ENCODE data around the gene HBP1.
"Not testable (repeated sequence)": the region's sequence is repeated elsewhere in the genome, so short reads cannot be mapped to it uniquely, and the experiment has no call there.

HBP1 gene, protein sequence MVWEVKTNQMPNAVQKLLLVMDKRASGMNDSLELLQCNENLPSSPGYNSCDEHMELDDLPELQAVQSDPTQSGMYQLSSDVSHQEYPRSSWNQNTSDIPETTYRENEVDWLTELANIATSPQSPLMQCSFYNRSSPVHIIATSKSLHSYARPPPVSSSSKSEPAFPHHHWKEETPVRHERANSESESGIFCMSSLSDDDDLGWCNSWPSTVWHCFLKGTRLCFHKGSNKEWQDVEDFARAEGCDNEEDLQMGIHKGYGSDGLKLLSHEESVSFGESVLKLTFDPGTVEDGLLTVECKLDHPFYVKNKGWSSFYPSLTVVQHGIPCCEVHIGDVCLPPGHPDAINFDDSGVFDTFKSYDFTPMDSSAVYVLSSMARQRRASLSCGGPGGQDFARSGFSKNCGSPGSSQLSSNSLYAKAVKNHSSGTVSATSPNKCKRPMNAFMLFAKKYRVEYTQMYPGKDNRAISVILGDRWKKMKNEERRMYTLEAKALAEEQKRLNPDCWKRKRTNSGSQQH

DNA sequence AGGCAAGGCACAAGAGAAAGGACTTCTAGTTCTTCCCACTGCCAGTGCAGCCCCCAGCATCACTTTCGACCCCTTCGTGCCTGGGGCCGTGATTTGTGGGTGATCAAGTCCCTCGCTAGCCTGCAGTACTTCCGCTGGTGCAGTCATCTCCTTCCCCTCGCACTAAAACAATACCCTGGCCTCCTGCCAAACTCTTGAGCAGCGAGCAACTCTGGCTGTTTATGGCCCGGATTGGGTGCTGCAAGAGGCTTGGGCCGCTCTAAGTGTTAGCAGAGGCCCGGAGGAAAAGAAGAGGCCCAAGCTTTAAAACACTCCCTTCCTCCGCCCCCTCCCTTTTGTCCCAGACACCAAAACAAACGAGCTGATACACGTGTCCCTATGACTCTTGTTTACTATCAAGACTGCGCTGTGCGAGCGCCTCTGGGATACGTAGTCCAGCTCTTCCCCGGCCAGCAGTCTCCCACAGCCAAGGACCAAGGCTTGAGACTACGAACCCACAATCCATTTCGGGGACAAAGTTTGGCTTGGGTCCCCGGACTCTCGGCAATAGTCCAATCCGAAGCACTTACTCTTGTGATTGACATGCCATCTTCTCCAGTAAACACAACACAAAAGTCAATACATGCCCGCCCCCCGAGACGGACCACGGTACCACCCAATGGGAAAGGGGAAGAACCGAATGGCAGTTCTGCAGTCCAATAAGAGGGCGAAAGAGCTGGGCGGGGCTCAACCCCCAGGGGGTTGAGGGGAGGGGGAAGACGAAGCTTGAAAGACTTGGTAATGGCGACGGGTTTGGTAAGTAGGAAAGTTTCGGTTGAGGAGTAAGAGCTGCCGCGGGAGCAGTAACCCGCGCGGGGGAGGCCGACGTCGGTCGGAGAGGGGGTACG lies at the start of gene HBP1:
Gene HBP1, plus strand, starts transcription at position 771 of the 887 bp plus-strand sequence. CDS start 10,891 bp downstream, outside the sequence.
- DNase-seq (ENCODE audit: low read depth in 2 of 2) = peak; percentile 96 to 98

DNA sequence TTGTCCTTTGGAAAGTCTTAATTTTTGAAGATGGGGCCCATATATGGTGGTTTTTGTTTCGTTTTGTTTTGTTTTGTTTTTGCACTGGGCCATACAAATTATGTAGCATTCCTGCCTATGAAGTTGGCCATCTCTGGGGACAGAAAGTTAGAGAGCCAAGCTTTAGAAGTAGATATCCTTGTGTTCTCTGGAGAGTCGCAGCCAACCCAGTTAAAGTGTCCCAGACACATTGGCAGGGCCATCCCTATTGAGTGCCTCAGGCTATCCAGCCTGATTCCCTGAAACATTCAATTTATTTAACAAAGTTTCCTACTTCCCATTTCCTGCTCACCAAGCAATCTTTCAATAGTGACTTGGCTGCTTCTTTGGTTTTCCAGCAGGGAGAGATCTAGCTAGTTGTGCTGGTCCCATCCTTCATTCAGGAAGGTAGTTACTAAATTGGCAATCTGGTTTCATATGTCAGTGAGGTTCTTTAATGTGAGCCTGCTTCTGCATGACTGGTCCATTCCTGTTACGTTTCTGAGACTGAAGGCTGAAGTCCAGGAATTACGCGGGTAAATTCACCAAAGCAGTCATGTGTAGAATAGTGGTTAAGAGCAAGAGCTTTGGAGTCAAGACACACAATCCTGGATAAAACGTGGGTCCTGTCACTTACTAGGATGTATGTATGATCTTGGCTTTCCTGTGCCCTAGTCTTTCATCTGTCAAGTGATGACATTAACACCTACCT lies 49.3 kb upstream of the HBP1 start:
- no peak for DNase-seq (ENCODE audit: low read depth in 2 of 2)

DNA sequence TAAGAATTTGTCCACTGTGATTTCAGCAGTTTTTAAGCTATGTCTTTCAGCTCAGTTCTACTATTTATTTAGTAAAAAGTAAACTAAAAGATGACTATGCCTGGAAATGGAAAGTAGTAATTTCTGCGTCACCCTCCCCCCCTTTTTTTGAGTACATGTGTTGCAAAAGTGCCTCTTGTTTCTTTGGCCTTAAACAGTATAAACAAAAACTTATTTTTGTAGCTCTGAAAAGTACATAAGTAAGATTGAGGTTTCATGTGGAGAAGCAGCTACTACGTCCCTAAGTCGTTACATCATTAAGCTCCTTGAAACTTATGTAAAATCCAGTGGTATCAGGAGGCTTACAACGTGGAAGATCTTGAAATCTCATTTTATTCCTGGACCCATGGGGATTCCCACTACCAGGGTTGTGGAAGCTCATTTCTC lies 46.3 kb upstream of the HBP1 start:
- DNase-seq (ENCODE audit: low read depth in 2 of 2) = no peak

DNA sequence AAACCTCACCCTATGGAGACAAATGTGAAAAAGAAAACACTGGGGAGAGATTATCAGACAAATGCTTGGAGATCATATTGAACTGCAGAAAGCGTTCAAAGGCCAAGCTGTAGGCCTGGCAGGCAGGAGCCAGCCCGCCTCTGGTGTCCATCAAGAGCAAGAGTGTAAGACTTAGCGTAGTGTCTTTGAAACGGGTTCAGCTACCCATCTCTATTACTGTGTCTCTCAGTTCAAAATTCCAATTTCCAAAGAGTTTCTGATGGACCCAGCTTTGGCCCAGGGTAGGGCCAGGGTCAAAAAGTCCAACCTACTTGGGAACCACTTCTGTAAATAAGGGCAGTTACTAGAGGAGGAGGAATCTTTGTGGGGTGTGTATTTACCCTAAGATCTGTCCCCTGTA lies 45.4 kb upstream of the HBP1 start:
- no peak for DNase-seq (ENCODE audit: low read depth in 2 of 2)

DNA sequence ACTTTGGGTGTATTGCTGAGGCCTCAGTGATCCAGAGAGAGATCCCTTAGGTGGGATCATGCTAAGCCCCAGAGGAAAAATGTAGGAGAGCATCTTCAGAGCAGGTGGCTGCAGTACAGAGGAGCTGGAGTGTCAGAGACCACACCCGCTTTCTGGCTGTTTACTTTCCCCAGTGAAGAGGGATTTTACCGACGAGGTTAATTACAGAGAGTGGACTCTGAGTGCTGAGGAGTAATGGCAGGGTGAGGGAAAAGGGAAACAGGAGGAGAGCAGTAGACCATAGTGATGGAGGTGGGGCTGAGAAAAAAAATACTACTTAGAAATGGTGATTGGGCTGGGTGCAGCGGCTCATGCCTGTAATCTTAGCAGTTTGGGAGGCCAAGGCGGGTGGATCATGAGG lies 43.3 kb upstream of the HBP1 start:
- DNase-seq (ENCODE audit: low read depth in 2 of 2) = no peak

DNA sequence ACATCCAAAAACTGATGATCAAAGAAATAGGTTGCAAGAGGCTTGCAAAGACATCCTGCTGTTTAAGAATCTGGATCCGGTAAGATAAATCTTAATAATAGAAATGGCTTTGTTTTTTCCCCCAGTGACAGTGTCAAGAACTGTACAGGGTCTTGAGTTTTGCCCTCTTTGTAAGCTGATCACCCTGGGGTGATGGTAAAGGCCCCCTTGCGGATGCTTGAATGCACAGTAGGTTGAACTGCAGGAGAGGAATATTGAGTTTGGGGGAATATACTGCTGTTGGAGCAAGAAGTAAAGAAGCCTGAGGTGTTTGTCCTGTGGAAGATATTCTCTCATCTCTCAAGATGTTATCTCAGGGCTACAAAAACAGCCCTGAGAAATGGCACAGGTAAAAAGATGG lies 40.6 kb upstream of the HBP1 start:
- DNase-seq (ENCODE audit: low read depth in 2 of 2) = no peak

DNA sequence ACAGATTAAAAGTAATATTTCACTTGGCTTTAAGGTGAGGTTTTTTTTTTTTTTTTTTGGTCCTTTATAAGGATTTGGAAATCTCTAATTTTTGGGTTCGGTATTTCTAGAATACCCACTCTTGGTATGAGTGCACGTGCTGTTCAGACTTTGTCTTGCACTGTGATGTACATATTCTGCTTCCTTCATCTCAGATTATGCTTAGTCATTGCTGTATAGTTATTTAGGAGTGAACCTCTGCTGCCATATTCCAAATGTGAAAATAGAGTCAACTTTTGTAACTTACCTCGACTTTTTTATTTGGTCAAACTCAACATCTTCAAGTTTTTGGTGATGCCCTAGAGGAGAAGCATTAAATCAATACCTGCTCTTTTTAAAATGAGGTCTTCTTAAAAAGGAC lies 40.1 kb upstream of the HBP1 start:
- no peak for DNase-seq (ENCODE audit: low read depth in 2 of 2)

DNA sequence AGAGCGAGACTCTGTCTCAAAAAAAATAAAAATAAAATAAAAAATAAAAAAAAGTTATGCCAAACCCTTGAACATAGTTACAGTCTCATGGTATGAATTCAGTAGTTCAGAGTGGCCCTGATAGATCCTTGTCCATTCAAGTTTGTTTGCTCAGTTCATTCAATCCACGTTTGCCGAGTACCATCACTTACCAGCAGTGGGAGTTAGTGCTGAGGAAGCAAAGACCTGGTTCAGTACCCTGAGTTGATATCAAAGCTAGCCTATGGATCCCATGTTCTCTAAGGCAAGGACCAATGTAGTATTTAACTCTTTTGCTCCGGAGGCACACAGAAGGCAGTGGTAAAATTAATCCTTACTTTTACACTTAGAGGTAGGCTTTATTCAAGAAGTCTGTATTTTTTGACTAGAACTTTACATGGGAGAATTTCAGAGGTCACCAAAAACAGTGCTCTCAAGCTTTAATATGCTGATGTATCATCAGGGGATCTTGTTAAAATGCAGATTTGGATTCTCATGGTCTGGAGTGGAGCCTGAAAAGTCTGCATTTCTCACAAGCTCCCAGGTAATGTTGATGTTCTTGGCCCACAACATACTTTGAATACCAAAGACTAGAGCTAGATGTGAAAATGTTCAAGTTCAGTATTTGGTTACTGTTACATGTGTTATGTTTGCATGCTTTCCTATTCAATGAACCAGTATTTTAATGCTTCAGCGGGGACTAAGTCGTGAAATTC lies 38.1 kb upstream of the HBP1 start:
- no peak for DNase-seq (ENCODE audit: low read depth in 2 of 2)

DNA sequence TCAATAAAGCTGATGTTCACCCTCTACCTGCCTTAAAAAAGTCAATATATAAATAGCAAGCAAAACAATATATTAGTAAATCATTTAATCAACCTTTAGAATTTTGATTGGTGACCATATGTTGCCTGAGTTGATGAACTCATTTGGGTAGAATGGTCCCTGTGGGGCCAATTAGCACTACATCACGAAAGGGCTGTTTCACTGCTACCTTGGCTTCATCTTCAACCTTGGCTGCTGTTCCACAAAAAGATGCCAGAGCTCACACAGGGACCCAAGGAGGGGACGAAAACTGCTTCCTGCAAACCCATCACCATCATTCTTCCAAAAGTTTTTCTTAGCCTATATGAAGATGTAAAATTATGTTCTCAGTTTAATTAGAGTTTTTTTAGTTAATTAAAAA lies 35.4 kb upstream of the HBP1 start:
- DNase-seq (ENCODE audit: low read depth in 2 of 2) = no peak

DNA sequence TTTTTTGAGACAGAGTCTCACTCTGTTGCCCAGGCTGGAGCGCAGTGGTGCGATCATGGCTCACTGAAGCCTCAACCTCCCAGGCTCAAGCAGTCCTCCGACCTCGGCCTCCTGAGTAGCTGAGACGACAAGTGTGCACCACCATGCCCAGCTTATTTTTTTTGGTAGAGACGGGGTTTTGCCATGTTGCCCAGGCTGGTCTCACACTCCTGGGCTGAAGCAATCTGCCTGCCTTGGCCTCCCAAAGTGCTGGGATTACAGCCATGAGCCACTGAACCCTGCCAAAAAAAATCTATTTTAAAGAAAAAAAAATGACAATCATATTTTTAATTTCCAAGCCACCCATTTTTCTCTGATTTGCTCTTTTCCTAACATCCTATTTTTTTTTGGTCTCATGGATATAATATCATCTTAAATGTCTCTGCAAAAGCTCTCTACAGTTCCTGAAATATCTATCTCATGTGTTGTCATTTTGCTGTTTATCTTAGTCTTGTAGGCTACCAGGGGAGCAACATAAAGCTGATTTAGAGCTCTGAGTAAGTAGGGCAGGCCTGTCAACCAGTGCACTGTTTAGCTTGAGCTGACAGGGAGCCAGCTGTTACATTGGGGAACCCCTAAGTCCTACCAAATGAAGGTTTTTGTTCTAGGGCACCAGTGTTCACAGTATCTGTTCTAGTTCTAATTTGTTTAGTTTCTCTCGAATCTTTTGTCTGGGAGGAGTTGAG lies 29.9 kb upstream of the HBP1 start:
- DNase-seq (ENCODE audit: low read depth in 2 of 2) = no peak

DNA sequence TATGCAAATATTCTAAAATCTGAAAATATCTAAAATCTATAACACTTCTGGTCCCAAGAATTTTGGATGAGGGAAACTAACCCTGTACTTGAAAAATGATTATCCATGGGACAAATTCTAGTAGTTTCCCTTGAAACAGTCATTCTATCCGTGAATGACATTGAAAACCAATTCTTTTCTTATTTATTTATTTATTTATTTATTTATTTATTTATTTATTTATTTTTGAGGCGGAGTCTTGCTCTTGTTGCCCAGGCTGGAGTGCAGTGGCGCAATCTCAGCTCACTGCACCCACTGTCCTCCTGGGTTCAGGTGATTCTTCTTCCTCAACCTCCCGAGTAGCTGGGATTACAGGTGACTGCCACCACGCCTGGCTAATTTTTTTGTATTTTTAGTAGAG lies 24.9 kb upstream of the HBP1 start:
- not testable (repeated sequence) for DNase-seq (ENCODE audit: low read depth in 2 of 2)

DNA sequence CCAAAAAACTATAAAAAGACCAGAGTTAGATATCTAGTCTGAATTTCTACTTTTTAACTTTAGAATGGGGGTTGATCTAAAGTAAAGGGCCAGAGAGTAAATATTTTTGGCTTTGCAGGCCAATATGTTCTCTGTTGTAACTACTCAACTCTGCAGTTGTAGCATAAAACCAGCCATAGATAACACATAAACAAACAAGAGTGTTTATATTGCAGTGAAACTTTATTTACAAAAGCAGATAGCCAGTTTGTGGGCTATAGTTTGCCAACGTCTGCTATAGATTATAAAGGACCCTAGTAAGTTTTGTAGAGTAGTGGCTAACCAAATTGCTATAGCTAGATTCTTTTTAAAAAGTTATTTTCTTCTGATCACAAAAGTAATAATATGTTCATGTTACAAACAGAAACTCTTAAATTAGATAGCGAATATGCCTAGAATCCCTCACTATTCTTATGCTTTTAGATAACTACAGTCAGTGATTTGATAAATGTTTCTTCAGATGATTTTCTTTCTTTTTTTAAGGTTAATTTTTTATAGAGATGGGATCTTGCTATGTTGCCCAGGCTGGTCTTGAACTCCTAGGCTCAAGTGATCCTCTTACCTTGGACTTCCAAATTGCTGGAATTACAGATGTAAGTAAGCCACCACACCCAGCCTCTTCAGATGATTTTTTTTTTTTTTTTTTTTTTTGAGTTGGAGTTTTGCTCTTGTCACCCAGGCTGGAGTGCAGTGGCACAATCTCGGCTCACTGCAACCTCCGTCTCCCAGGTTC lies 23.6 kb upstream of the HBP1 start:
- DNase-seq (ENCODE audit: low read depth in 2 of 2) = no peak

DNA sequence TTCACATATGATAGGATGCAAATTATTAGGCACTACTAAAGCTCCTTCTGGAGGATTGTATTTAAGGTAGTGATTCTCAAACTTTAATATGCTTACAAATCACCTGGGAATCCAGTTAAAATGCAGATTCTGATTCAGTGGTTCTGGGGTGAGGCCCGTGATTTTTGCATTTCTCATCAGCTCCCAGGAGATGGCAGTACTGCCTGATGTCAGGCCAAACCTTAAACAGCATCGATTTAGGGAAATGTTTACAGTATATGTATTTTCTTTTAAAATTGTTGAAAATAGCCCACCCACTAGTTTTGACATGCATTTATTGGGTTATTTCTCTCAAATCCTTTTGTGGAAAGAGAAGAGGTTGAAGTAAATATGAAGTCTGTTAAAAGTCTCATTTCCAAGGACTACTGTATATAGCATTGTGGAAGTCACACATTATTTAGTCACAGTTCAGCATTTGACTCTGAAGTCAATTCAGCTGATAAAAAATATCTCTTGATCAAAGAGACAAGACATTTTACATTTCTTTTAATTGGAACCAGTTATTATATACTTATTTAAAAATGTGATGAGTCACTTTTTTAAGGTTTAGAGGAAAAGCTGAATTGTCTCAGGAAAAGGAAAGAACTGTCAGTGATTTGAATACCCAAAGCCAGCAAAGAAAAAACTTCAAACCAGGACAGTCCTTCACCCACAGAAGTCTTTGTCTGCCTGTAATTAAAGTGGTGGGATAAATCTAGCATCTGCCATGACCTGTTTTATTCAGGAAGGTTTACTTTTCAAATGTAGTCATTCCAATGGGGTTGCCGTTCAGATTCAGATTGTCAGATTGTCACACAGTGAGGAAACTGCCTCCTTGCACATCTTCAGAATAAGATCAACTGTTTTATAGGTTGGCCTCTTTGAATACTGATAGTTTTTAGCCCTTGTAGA lies 21.1 kb upstream of the HBP1 start:
- no peak for DNase-seq (ENCODE audit: low read depth in 2 of 2)

DNA sequence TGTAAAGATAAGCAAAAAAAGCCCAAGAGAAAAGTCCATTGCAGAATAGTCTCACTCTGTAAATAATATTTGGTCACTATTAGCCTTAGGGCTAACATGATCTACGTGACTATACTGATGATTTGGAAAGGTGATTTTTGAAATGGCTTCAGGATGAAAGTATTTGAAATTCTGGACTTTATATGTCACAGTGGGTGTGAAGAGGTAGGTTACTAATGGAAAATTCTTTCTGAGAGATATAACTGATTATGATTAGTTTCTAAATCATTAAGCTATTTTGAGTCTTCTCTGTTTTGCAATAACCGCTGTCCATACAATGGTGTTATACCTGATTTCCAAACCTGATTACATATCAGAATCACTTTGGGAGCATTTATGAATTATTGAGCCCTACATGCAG lies 20.1 kb upstream of the HBP1 start:
- no peak for DNase-seq (ENCODE audit: low read depth in 2 of 2)

DNA sequence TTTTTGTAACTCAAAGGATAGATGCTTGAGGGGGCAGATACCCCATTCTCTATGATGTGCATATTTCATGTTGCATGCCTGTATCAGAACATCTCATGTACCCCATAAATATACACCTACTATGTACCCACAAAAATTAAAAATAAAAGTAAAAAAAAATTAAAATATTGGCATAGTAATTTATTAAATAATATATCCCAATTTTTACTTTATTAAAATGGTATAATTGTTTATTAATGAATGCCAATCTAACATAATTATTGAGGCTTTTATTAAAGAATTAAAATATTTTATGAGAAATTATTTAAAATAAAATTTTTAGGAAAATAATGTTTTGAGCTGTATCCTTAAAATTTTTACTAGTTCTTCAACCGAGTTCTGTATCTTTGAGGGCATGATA lies 18.9 kb upstream of the HBP1 start:
- no peak for DNase-seq (ENCODE audit: low read depth in 2 of 2)

DNA sequence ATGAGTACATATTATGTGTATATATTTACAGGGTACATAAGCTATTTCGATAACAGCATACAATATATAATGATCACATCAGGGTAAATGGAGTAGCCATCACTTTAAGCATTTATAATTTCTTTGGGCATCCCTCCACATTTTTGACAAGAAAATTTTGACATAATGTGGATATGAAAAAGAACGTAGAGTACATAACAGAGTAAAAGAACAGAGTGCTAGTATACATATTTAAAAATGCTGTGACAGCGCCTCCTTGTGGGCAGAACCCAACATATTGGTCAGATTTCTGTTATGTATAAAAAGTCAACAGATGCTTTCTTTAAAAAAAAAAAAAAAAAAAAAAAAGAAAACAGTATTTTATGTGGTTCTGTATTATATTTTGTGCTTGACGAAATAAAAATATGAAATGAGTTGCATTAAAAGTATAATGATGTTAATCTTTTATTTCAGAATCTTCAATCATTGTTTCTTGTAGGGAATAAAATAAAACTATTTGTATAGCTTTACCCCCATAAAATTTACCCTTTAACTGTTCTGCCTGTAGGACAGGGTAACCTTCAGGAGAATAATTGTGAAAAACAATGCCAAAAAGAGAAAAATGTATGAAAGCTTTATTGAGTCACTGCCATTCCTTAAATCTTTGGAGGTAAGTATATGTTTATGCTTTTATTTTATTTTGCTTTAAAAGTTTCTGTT lies 18.3 kb upstream of the HBP1 start:
- peak; percentile 50 to 53 for DNase-seq (ENCODE audit: low read depth in 2 of 2)

DNA sequence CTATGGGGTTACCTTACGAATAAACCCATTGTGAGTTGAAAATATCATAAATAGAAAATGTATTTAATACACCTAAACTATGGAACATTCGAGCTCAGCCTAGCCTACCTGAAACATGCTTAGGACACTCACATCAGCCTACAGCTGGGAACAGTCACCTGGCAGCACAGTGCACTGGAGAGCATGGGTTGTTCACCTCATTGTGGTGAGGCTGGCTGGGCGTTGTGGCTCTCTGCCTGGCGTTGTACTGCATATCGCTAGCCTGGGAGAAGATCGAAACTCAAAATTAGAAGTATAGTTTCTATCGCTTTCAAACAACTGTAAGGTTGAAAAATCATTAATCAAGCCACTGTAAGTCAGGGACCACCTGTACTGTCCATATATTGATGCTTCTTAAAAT lies 17.3 kb upstream of the HBP1 start:
- DNase-seq (ENCODE audit: low read depth in 2 of 2) = no peak

DNA sequence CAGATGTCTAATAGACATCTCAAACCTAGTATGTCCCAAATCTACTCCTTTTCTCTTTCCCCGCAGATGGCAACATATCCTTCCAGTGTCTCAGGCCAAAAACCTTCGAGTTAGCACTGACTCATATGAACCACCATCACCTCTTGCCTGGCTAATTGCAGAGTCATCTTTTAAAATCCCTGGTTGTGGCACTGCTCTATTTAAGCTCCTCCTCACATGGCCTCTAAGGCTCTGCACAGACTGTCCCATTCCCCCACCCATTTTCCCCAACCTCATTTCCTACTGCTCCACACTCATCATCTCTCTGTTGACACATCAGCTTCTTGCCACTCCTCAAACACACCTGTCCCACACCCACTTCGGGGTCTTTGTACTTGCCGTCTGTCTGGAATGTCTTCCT lies 16.8 kb upstream of the HBP1 start:
- DNase-seq (ENCODE audit: low read depth in 2 of 2) = no peak
